Measurements from ENCODE around the gene C3orf22.

Gene C3orf22

DNA sequence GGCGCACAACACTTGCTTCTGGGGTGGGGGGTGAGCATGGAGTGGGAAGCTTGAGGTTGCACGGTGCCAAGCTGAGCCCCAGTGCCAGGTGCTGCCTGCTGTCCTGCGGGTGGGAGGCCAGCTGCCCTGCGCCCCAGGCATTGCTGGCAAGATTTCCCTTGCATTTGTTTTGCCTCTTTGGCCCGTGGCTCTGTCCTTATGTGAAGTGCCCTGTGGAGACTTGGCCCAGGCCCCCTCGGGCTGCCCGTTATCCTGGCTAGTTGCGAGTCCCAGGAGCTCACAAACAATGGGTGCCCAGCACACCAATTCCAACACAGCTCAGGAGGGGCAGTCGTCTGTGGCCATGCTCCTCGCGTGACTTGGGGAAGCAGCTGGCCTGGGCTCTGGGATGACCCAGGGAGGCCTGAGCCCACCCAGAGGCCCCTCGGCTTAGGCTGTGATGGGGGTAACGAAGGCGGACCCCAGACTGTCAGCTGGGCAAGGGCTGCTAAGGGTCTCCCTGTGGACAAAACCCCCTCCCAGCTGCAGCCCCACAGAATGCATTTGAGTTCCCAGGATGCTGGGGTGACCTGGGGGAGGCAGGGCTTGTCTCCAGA is 5.9 kb downstream of the C3orf22 start:
- H2AFZ ChIP-seq (ENCODE audit: low read length): no peak overlapping the region
- H3K79me2 ChIP-seq (ENCODE audit: low read length): no peaks in the 10 kb centered on the region
- no peak for TF ChIP-seq EZH2phosphoT487 (IDR thresholded peaks at IDR 0.05; ENCODE audit: low read length)
- TF ChIP-seq, protein P1, sequence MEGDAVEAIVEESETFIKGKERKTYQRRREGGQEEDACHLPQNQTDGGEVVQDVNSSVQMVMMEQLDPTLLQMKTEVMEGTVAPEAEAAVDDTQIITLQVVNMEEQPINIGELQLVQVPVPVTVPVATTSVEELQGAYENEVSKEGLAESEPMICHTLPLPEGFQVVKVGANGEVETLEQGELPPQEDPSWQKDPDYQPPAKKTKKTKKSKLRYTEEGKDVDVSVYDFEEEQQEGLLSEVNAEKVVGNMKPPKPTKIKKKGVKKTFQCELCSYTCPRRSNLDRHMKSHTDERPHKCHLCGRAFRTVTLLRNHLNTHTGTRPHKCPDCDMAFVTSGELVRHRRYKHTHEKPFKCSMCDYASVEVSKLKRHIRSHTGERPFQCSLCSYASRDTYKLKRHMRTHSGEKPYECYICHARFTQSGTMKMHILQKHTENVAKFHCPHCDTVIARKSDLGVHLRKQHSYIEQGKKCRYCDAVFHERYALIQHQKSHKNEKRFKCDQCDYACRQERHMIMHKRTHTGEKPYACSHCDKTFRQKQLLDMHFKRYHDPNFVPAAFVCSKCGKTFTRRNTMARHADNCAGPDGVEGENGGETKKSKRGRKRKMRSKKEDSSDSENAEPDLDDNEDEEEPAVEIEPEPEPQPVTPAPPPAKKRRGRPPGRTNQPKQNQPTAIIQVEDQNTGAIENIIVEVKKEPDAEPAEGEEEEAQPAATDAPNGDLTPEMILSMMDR (IDR thresholded peaks at IDR 0.05; ENCODE audit: low read length): no peak
- no peak for TF ChIP-seq EZH2 (optimal IDR thresholded peaks at IDR 0.05; ENCODE audit: low read depth, low read length)
- no peak overlapping the region for H3K4me3 ChIP-seq (ENCODE audit: low read length)
- no peak for DNase-seq
- H4K20me1 ChIP-seq (ENCODE audit: insufficient read depth, low read length): no peaks in the 10 kb centered on the region
- H3F3A ChIP-seq (ENCODE audit: insufficient read depth, low read length): no peaks in the 10 kb centered on the region
- H3K9ac ChIP-seq (ENCODE audit: low read length): no peak overlapping the region
- no peak overlapping the region for H3K4me2 ChIP-seq (ENCODE audit: low read depth, low read length)
- H3K36me3 ChIP-seq (replicated peaks; ENCODE audit: insufficient read depth, low read length): no peaks in the 10 kb centered on the region
- H3K27me3 ChIP-seq (replicated peaks; ENCODE audit: insufficient read depth, low read length): no peaks in the 10 kb centered on the region; the same call in 1 of the 2 replicates
- no peaks in the 10 kb centered on the region for H3K9me3 ChIP-seq (replicated peaks; ENCODE audit: insufficient read depth, low read length)
- no peaks in the 10 kb centered on the region for H3K4me1 ChIP-seq (ENCODE audit: low read length)
- H3K27ac ChIP-seq (ENCODE audit: low read length): no peak overlapping the region
- no peaks in the 10 kb centered on the region for H3K9me2 ChIP-seq (replicated peaks; ENCODE audit: insufficient read depth, low read length)

DNA sequence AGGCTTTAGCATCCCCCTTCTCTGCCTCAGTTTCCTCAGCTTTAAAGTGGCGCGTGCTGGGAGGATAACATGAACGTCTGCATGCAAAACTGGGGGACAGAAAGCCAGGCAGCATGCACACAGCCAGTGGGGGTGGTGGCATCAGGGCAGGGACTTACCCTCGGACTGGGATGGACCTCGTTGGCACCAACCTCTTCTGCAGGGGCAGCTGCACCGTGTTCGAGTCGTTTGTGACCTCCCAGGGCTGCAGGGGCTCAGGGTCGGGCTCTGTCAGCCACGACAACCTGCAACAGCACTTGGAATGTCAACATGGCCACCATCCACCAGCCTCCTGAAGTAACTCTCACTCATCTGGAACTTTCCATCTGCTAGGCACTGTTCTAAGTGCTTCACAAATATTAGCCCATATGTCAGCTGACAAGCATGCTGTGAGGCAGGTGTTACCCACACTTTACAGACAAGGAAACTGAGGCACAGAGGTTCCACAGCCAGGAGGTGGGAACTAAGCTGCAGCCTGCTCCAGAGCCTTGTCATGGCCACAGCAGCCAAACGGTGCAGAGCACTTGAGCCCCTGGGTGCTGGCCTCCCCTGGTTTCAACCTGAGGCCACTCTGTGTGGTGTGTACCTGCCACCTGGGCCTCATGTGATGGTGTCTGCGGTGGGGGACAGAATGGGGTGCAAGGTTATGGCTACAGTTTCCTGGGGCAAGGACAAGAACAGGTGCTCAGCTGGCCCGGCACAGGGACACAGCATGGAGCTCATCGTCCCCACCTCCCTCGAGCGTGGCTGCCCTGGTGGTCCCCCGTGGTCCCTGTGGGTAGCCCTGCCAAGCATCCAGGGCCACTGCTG is 6.7 kb downstream of the C3orf22 start:
- no peak overlapping the region for H2AFZ ChIP-seq (ENCODE audit: low read length)
- no peaks in the 10 kb centered on the region for H3K4me1 ChIP-seq (ENCODE audit: low read length)
- no peak for DNase-seq

DNA sequence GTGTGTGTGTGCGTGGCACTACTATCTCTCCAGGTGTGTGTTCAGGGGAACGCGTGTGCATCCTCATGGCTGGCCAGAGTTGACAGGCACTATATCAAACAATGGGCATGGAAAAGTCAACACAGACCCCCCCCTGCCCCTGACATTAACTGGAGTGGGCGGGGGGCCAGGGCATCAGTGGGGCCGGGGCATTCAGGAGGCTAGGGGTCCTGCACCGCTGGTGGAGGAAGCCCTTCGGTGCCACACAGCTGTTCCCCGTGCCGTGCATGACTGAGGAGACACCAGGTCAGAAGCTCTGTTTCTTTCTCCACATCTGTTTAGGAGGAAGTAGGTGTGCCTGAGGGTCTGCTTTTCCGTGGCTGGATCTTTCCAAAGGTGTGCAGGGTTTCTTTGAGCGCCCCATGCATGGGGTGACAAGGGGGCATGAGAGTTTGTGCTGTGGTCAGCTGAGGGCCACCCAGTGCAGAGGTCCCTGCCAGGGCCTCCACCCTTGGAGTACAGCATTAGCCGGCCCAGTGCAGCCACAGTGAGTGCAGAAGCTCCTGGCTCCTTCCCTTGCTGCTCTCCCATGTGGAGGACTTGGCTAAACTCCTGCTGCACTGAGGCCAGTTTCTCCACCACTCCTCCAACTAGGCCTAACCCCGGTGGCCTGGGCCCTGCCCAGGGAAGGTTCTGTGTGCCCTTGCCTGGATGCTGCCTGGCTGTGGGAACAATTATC is 7.5 kb downstream of the C3orf22 start:
- no peak overlapping the region for H3K4me2 ChIP-seq (ENCODE audit: low read depth, low read length)
- no peak for TF ChIP-seq EZH2 (optimal IDR thresholded peaks at IDR 0.05; ENCODE audit: low read depth, low read length)
- TF ChIP-seq, protein P1 (IDR thresholded peaks at IDR 0.05; ENCODE audit: low read length): no peak
- no peak for TF ChIP-seq EZH2phosphoT487 (IDR thresholded peaks at IDR 0.05; ENCODE audit: low read length)
- DNase-seq: no peak
- H3K4me3 ChIP-seq (ENCODE audit: low read length): no peak overlapping the region
- H3K9ac ChIP-seq (ENCODE audit: low read length): no peak overlapping the region
- no peaks in the 10 kb centered on the region for H4K20me1 ChIP-seq (ENCODE audit: insufficient read depth, low read length)
- H3F3A ChIP-seq (ENCODE audit: insufficient read depth, low read length): no peaks in the 10 kb centered on the region
- H3K27ac ChIP-seq (ENCODE audit: low read length): no peak overlapping the region
- H3K27me3 ChIP-seq (replicated peaks; ENCODE audit: insufficient read depth, low read length): peaks cover 6% of the 10 kb centered on the region; the same call in 1 of the 2 replicates
- no peaks in the 10 kb centered on the region for H3K9me3 ChIP-seq (replicated peaks; ENCODE audit: insufficient read depth, low read length)
- H3K9me2 ChIP-seq (replicated peaks; ENCODE audit: insufficient read depth, low read length): no peaks in the 10 kb centered on the region
- H3K36me3 ChIP-seq (replicated peaks; ENCODE audit: insufficient read depth, low read length): no peaks in the 10 kb centered on the region
- no peaks in the 10 kb centered on the region for H3K4me1 ChIP-seq (ENCODE audit: low read length)
- H2AFZ ChIP-seq (ENCODE audit: low read length): no peak overlapping the region
- H3K79me2 ChIP-seq (ENCODE audit: low read length): no peaks in the 10 kb centered on the region

More for the DNA sequence above, 6.7 kb downstream of the C3orf22 start:
- H3K4me2 ChIP-seq (ENCODE audit: low read depth, low read length): no peak overlapping the region
- H3F3A ChIP-seq (ENCODE audit: insufficient read depth, low read length): no peaks in the 10 kb centered on the region
- TF ChIP-seq, protein P1 (IDR thresholded peaks at IDR 0.05; ENCODE audit: low read length): no peak
- no peak for TF ChIP-seq EZH2 (optimal IDR thresholded peaks at IDR 0.05; ENCODE audit: low read depth, low read length)
- no peak for TF ChIP-seq EZH2phosphoT487 (IDR thresholded peaks at IDR 0.05; ENCODE audit: low read length)
- no peak overlapping the region for H3K9ac ChIP-seq (ENCODE audit: low read length)
- no peaks in the 10 kb centered on the region for H4K20me1 ChIP-seq (ENCODE audit: insufficient read depth, low read length)
- H3K4me3 ChIP-seq (ENCODE audit: low read length): no peak overlapping the region
- H3K27ac ChIP-seq (ENCODE audit: low read length): no peak overlapping the region
- H3K27me3 ChIP-seq (replicated peaks; ENCODE audit: insufficient read depth, low read length): peaks cover 5% of the 10 kb centered on the region; the same call in 1 of the 2 replicates
- no peaks in the 10 kb centered on the region for H3K79me2 ChIP-seq (ENCODE audit: low read length)
- no peaks in the 10 kb centered on the region for H3K9me2 ChIP-seq (replicated peaks; ENCODE audit: insufficient read depth, low read length)
- H3K9me3 ChIP-seq (replicated peaks; ENCODE audit: insufficient read depth, low read length): no peaks in the 10 kb centered on the region
- no peaks in the 10 kb centered on the region for H3K36me3 ChIP-seq (replicated peaks; ENCODE audit: insufficient read depth, low read length)
